Measurements from ENCODE around the gene FAAH.

Gene FAAH

DNA sequence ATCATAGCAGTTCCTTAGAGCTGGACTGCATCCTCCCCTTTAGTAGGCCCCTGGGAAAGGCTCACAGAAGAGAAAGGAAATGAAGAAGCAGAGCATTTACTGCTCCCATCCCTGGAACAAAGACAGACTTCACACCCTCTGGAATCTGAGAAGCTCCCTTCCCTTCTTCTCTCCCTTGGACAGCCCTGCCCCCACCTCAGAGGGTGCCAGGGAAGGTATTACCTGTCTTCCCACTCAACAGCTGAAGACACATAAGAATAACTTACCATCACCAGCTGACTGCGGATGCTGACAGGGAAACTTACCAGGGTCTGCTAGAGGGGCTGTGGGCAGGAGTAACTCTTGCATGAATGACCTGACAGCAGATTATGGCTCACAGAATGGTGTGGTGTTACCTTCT, 14.1 kb upstream of the FAAH start:
- H3K27me3 ChIP-seq (ENCODE audit: insufficient read depth, poor library complexity, severe bottlenecking) = no peaks in the 10 kb centered on the region
- no peak overlapping the region for H3K27ac ChIP-seq (replicated peaks)
- TF ChIP-seq CTCF (IDR thresholded peaks at IDR 0.05; ENCODE audit: insufficient read depth, low read length) = no peak
- TF ChIP-seq SPI1 (IDR thresholded peaks at IDR 0.05; ENCODE audit: borderline replicate concordance, low read depth) = no peak
- no peak for TF ChIP-seq GABPA (IDR thresholded peaks at IDR 0.05; ENCODE audit: low read depth)
- TF ChIP-seq POLR2AphosphoS5 (IDR thresholded peaks at IDR 0.05; ENCODE audit: low read depth) = no peak
- no peak for TF ChIP-seq REST (IDR thresholded peaks at IDR 0.05; ENCODE audit: insufficient replicate concordance, low read depth)
- H3K4me3 ChIP-seq (replicated peaks; ENCODE audit: insufficient read depth, low read length) = no peak overlapping the region
- no peak for DNase-seq (ENCODE audit: low read depth in 1 of 2, low spot score in 1 of 2)

GRCh38 chr1:46380508-46380907, 13.6 kb upstream of the FAAH start:
- H3K27ac ChIP-seq (replicated peaks) = no peak overlapping the region
- DNase-seq (ENCODE audit: low read depth in 1 of 2, low spot score in 1 of 2) = no peak
- H3K27me3 ChIP-seq (ENCODE audit: insufficient read depth, poor library complexity, severe bottlenecking) = no peaks in the 10 kb centered on the region
- no peak for TF ChIP-seq CTCF (IDR thresholded peaks at IDR 0.05; ENCODE audit: insufficient read depth, low read length)
- TF ChIP-seq SPI1 (IDR thresholded peaks at IDR 0.05; ENCODE audit: borderline replicate concordance, low read depth) = no peak
- TF ChIP-seq POLR2AphosphoS5 (IDR thresholded peaks at IDR 0.05; ENCODE audit: low read depth) = no peak
- TF ChIP-seq REST (IDR thresholded peaks at IDR 0.05; ENCODE audit: insufficient replicate concordance, low read depth) = no peak
- no peak for TF ChIP-seq GABPA (IDR thresholded peaks at IDR 0.05; ENCODE audit: low read depth)
- H3K4me3 ChIP-seq (replicated peaks; ENCODE audit: insufficient read depth, low read length) = no peak overlapping the region

DNA sequence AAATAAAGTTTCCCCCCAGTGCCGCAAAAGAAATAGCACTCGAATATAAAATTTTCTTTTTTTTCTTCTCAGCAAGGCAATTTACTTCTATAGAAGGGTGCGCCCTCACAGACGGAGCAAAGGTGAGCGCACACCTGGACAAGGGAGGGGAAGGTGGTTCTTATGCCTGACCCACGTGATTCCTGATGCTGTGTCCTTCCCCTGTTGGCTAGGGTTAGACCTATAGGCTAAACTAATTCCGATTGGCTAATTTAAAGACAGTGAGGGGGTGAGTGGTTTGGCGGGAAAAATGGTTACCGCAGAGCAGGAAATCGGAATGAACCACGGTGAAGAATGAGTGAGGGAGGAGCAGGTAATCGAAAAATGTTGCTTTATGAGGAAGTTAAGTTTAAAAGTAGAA, 607 bp upstream of the FAAH start:
- no peak for DNase-seq (ENCODE audit: low read depth in 1 of 2, low spot score in 1 of 2)
- no peak overlapping the region for H3K27ac ChIP-seq (replicated peaks)
- TF ChIP-seq SPI1 (IDR thresholded peaks at IDR 0.05; ENCODE audit: borderline replicate concordance, low read depth) = no peak
- no peak for TF ChIP-seq GABPA (IDR thresholded peaks at IDR 0.05; ENCODE audit: low read depth)
- no peak for TF ChIP-seq POLR2AphosphoS5 (IDR thresholded peaks at IDR 0.05; ENCODE audit: low read depth)
- no peak for TF ChIP-seq CTCF (IDR thresholded peaks at IDR 0.05; ENCODE audit: insufficient read depth, low read length)
- no peak for TF ChIP-seq REST (IDR thresholded peaks at IDR 0.05; ENCODE audit: insufficient replicate concordance, low read depth)

More for the DNA sequence above, 607 bp upstream of the FAAH start:
- H3K4me3 ChIP-seq (replicated peaks; ENCODE audit: insufficient read depth, low read length) = no peak overlapping the region
- no peaks in the 10 kb centered on the region for H3K27me3 ChIP-seq (ENCODE audit: insufficient read depth, poor library complexity, severe bottlenecking)

Measured in HL-60 (cell line).